ENCODE measurements around the gene USP20. TPM values are rescaled to one million over a fixed set of nuclear protein-coding genes. Genes with fewer than 3 reads are reported as not detected.
A peak's percentile ranks its signal among the peaks of the same experiment; 100 is the strongest.
"Not testable (repeated sequence)": the region's sequence is repeated elsewhere in the genome, so short reads cannot be mapped to it uniquely, and the experiment has no call there.

USP20 gene
- total RNA-seq, 1 donor from 2014 or later: 27.0 TPM

DNA sequence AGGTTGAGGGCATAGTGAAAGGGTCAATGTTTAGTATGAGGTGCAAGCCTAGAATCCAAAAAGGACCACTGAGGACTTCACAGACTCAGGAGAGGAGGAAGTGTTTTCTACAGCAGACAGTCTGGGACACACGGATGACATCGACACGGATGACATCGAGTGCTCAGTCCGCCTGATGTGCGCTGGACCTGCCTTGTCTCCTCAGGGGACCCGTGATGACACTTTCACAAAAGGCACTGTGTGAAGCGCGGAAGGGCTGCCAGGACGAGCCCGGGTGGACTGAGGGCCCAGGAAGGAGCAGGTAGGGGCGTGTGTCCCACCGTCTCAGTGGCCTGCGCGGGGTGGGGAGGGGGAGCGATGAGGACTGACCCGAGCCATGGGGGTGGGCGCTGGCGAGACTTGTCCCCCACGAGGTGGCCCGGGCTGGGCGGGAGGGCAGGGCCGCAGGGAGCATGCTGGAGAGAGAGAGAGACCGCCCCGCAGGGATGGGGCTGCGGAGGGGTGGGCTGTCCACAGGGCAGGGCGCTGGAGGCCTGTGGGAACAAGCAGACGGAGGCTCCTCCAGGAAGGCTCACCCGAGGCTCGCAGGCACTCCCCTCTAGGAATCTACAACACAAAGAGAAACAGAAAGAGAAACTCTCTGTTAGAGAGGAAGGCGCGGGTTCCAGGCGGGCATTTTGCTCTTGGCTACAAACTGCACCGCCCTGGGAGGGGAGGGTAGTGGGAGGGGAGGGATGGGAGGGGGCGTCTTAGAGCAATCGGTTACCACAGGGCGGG is 54.9 kb downstream of the USP20 start:
- Histone ChIP-seq H3K27ac (peak overlapping the region; percentile 87), H3K27me3 (ENCODE audit: low read depth) (no peaks in the 10 kb centered on the region), H3K9me3 (no peaks in the 10 kb centered on the region), H3K4me1 (peaks cover 62% of the 10 kb centered on the region), H3K4me3 (peak overlapping the region; percentile 41), H3K36me3 (peaks cover 9% of the 10 kb centered on the region)
- ATAC-seq (no peak), DNase-seq (peak; percentile 77)
- TF ChIP-seq, protein P1, sequence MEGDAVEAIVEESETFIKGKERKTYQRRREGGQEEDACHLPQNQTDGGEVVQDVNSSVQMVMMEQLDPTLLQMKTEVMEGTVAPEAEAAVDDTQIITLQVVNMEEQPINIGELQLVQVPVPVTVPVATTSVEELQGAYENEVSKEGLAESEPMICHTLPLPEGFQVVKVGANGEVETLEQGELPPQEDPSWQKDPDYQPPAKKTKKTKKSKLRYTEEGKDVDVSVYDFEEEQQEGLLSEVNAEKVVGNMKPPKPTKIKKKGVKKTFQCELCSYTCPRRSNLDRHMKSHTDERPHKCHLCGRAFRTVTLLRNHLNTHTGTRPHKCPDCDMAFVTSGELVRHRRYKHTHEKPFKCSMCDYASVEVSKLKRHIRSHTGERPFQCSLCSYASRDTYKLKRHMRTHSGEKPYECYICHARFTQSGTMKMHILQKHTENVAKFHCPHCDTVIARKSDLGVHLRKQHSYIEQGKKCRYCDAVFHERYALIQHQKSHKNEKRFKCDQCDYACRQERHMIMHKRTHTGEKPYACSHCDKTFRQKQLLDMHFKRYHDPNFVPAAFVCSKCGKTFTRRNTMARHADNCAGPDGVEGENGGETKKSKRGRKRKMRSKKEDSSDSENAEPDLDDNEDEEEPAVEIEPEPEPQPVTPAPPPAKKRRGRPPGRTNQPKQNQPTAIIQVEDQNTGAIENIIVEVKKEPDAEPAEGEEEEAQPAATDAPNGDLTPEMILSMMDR (IDR thresholded peaks at IDR 0.05): no peak
- intact Hi-C loops (cut with DNase I): no loop called here

- DNase-seq; intact Hi-C loops (cut with DNase I): not testable (repeated sequence)
- peak overlapping the region; percentile 41 for H3K4me3 ChIP-seq
Measured at GRCh38 chr9:129890718-129891299, 55.6 kb downstream of the USP20 start.

GRCh38 chr9:129891569-129891968 is 56.3 kb downstream of the USP20 start:
- no peaks in the 10 kb centered on the region for H3K9me3 ChIP-seq
- no peak overlapping the region for H3K4me3 ChIP-seq
- intact Hi-C loops (cut with DNase I): no loop called here
- TF ChIP-seq, protein P1 (IDR thresholded peaks at IDR 0.05): no peak
- H3K4me1 ChIP-seq: peaks cover 50% of the 10 kb centered on the region
- peak overlapping the region; percentile 12 for H3K27ac ChIP-seq
- no peaks in the 10 kb centered on the region for H3K27me3 ChIP-seq (ENCODE audit: low read depth)
- peaks cover 22% of the 10 kb centered on the region for H3K36me3 ChIP-seq
- ATAC-seq (no peak), DNase-seq (no peak)

More at GRCh38 chr9:129890718-129891299, 55.6 kb downstream of the USP20 start:
- H3K27ac ChIP-seq: peak overlapping the region; percentile 87
- peaks cover 57% of the 10 kb centered on the region for H3K4me1 ChIP-seq
- H3K27me3 ChIP-seq (ENCODE audit: low read depth); ATAC-seq; H3K9me3 ChIP-seq: not testable (repeated sequence)
- peaks cover 16% of the 10 kb centered on the region for H3K36me3 ChIP-seq

DNA sequence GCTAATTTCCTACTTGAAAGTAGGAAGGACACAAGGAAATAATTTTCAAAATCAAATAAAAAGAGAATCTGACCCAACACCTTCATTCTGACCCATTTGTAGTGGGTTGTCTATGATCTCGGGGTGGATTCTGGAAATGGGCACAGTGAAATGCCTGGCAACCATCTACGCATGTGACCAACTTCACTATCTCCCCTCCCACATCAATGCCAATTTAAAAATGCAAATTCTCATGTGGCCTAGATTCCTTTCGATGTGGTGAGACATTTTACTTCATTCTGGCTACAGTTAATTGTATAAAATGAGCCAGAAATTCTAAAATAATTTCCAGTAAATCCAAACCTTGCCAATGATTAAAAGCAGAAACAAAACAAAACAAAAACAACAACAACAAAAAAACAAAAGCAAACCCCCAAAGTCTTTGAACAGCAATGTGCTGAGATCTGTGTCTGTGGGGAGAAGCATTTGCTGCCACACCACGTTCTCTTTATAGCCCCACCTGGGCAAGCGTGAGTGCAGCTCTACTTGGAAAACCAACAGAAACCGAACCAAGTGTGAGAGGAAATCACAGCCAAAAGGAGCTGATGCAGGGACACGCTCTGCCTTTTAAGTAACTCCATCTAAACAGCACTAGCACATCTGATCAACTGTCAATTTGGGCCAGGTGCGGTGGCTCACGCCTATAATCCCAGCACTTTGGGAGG is 59.0 kb downstream of the USP20 start:
- intact Hi-C loops (cut with DNase I): no loop called here
- Histone ChIP-seq H3K27me3 (ENCODE audit: low read depth) (no peaks in the 10 kb centered on the region), H3K4me3 (no peak overlapping the region), H3K9me3 (no peaks in the 10 kb centered on the region), H3K36me3 (peaks cover 42% of the 10 kb centered on the region), H3K4me1 (peaks cover 33% of the 10 kb centered on the region), H3K27ac (no peak overlapping the region)
- TF ChIP-seq, protein P1 (IDR thresholded peaks at IDR 0.05): no peak
- DNase-seq (no peak), ATAC-seq (no peak)

DNA sequence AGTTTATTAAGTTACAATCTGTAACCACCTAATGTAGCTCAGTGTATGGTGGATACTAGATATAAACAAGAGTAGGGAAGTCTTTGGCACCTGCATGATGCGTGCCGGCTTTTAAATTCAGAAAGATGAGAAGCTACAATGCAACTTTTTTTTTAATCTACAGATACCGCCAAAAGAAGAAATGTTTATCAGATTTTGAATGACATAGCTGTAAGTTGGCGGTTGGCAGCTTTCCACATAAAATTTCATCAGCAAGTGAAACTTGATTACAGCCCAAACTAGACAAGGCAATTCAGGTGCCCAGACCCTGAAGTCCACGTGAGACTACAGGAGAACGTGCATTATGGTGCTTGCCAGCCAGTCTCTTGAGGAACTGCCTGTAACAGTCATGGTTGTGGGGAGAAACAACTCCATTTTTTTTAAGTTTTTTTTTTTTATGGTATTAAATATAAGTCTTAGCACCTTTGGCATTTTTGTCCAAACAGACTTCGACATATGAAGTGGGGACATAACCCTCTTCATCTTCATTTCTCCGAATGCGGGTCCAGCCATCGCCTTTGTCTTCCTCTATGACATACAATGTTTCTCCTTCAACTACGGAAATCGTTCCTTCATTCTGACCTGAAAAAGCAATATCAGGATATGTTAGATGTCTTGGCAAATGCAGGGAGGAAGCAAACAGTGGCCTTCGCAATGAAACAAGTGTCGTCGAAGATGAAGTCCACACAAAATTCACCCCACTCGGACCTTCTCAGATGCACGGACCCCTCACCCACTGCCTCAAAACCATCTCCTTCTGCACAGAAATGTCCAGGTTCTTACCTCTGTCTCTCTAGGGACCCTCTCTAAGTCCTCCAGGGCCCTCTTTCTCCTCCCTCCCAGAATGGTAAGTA is 60.4 kb downstream of the USP20 start:
- no peaks in the 10 kb centered on the region for H3K9me3 ChIP-seq
- TF ChIP-seq, protein P1 (IDR thresholded peaks at IDR 0.05): no peak
- peaks cover 23% of the 10 kb centered on the region for H3K4me1 ChIP-seq
- no peak overlapping the region for H3K27ac ChIP-seq
- DNase-seq (no peak), ATAC-seq (no peak)
- no peak overlapping the region for H3K4me3 ChIP-seq
- no peaks in the 10 kb centered on the region for H3K27me3 ChIP-seq (ENCODE audit: low read depth)
- H3K36me3 ChIP-seq: peaks cover 55% of the 10 kb centered on the region
- intact Hi-C loops (cut with DNase I): no loop called here

Measured in lower lobe of right lung (tissue), 2 donors.